SK-N-SH (cell line): ENCODE data around the gene CXADR.
"Not testable (repeated sequence)": the region's sequence is repeated elsewhere in the genome, so short reads cannot be mapped to it uniquely, and the experiment has no call there.

Experiments
- CTCF ChIP-seq: fragments of 200-600 bp; sonication (generic); IDR thresholded peaks from 2 replicates; pipeline ENCODE4 v1.6.1; 2017; ENCODE audit warnings: antibody characterized with exemption, mild to moderate bottlenecking, moderate library complexity
- EZH2phosphoT487 ChIP-seq: fragments of 200-600 bp; sonication (generic); IDR thresholded peaks from 2 replicates; pipeline ENCODE4 v1.6.1; 2017; ENCODE audit warnings: low read depth, mixed run types, mild to moderate bottlenecking, antibody characterized with exemption, moderate library complexity, borderline replicate concordance
- MEF2A ChIP-seq: IDR thresholded peaks from 2 replicates; pipeline ENCODE4 v1.4.0; 2012; ENCODE audit warnings: low read depth, borderline replicate concordance
- RAD21 ChIP-seq: IDR thresholded peaks from 2 replicates; pipeline ENCODE4 v1.6.1; 2012; ENCODE audit warnings: mild to moderate bottlenecking, low read length
- REST ChIP-seq: IDR thresholded peaks from 2 replicates; pipeline ENCODE4 v1.6.1; 2012; ENCODE audit warnings: mild to moderate bottlenecking, low read depth, low read length, moderate library complexity

- not testable (repeated sequence) for TF ChIP-seq MEF2A, REST, EZH2phosphoT487, RAD21, CTCF
Measured at GRCh38 chr21:17478156-17478555, 34.7 kb upstream of the CXADR start.
